ENCODE measurements around the gene CLSTN3. TPM values are rescaled to one million over a fixed set of nuclear protein-coding genes. Genes with fewer than 3 reads are reported as not detected.

The CLSTN3 gene
- total RNA-seq, 1 experiment from 2014 or later, result 24.7 TPM

DNA sequence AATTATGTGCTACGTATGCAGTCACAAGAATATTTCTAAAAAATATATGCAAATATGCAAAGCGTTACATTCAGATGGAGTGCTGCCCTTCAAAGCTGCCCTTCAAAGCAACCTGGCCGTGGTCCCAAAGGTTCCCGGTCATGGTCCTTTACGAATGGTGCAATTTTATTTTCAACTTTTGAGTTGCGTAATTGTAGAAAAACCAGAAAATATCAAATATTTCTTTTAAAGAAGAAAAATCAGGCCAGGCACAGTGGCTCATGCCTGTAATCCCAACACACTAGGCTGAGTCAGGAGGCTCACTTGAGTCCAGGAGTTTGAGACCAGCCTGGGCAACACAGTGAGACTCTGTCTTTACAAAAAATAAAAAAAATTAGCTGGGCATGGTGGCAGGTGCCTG is 21.4 kb downstream of the CLSTN3 start:
- no peaks in the 10 kb centered on the region for H3K4me1 Mint-ChIP-seq
- POLR2A ChIA-PET, result no interaction called here
- H3K9me3 Mint-ChIP-seq, result no peaks in the 10 kb centered on the region
- ATAC-seq (no peak), DNase-seq (ENCODE audit: low spot score) (no peak)
- no peak overlapping the region for H3K4me3 Mint-ChIP-seq
- CTCF ChIA-PET, result interaction anchor here (0.7 kb wide), 1 partner anchor 15 kb away, joined by 3 read pairs; no protein-coding TSS in a partner anchor
- no peaks in the 10 kb centered on the region for H3K27me3 Mint-ChIP-seq (ENCODE audit: low read depth)
- TF ChIP-seq, protein P1, sequence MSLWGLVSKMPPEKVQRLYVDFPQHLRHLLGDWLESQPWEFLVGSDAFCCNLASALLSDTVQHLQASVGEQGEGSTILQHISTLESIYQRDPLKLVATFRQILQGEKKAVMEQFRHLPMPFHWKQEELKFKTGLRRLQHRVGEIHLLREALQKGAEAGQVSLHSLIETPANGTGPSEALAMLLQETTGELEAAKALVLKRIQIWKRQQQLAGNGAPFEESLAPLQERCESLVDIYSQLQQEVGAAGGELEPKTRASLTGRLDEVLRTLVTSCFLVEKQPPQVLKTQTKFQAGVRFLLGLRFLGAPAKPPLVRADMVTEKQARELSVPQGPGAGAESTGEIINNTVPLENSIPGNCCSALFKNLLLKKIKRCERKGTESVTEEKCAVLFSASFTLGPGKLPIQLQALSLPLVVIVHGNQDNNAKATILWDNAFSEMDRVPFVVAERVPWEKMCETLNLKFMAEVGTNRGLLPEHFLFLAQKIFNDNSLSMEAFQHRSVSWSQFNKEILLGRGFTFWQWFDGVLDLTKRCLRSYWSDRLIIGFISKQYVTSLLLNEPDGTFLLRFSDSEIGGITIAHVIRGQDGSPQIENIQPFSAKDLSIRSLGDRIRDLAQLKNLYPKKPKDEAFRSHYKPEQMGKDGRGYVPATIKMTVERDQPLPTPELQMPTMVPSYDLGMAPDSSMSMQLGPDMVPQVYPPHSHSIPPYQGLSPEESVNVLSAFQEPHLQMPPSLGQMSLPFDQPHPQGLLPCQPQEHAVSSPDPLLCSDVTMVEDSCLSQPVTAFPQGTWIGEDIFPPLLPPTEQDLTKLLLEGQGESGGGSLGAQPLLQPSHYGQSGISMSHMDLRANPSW (CRISPR knock-in tag; conservative IDR thresholded peaks at IDR 0.05; ENCODE audit: low read depth), result no peak
- TF ChIP-seq ZNF423 (CRISPR knock-in tag; IDR thresholded peaks at IDR 0.05) (no peak), TEAD1 (CRISPR knock-in tag; IDR thresholded peaks at IDR 0.05) (no peak), CBFB (CRISPR knock-in tag; IDR thresholded peaks at IDR 0.05; ENCODE audit: low read depth) (no peak), FOXJ3 (CRISPR knock-in tag; IDR thresholded peaks at IDR 0.05; ENCODE audit: borderline replicate concordance) (no peak), MYBL2 (CRISPR knock-in tag; IDR thresholded peaks at IDR 0.05) (no peak), SOX15 (CRISPR knock-in tag; IDR thresholded peaks at IDR 0.05) (no peak)
- TF ChIP-seq, protein P2, sequence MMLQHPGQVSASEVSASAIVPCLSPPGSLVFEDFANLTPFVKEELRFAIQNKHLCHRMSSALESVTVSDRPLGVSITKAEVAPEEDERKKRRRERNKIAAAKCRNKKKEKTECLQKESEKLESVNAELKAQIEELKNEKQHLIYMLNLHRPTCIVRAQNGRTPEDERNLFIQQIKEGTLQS (CRISPR knock-in tag; conservative IDR thresholded peaks at IDR 0.05), result no peak
- TF ChIP-seq, protein P3, sequence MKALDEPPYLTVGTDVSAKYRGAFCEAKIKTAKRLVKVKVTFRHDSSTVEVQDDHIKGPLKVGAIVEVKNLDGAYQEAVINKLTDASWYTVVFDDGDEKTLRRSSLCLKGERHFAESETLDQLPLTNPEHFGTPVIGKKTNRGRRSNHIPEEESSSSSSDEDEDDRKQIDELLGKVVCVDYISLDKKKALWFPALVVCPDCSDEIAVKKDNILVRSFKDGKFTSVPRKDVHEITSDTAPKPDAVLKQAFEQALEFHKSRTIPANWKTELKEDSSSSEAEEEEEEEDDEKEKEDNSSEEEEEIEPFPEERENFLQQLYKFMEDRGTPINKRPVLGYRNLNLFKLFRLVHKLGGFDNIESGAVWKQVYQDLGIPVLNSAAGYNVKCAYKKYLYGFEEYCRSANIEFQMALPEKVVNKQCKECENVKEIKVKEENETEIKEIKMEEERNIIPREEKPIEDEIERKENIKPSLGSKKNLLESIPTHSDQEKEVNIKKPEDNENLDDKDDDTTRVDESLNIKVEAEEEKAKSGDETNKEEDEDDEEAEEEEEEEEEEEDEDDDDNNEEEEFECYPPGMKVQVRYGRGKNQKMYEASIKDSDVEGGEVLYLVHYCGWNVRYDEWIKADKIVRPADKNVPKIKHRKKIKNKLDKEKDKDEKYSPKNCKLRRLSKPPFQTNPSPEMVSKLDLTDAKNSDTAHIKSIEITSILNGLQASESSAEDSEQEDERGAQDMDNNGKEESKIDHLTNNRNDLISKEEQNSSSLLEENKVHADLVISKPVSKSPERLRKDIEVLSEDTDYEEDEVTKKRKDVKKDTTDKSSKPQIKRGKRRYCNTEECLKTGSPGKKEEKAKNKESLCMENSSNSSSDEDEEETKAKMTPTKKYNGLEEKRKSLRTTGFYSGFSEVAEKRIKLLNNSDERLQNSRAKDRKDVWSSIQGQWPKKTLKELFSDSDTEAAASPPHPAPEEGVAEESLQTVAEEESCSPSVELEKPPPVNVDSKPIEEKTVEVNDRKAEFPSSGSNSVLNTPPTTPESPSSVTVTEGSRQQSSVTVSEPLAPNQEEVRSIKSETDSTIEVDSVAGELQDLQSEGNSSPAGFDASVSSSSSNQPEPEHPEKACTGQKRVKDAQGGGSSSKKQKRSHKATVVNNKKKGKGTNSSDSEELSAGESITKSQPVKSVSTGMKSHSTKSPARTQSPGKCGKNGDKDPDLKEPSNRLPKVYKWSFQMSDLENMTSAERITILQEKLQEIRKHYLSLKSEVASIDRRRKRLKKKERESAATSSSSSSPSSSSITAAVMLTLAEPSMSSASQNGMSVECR (CRISPR knock-in tag; IDR thresholded peaks at IDR 0.05; ENCODE audit: borderline replicate concordance), result no peak
- TF ChIP-seq, protein P4, sequence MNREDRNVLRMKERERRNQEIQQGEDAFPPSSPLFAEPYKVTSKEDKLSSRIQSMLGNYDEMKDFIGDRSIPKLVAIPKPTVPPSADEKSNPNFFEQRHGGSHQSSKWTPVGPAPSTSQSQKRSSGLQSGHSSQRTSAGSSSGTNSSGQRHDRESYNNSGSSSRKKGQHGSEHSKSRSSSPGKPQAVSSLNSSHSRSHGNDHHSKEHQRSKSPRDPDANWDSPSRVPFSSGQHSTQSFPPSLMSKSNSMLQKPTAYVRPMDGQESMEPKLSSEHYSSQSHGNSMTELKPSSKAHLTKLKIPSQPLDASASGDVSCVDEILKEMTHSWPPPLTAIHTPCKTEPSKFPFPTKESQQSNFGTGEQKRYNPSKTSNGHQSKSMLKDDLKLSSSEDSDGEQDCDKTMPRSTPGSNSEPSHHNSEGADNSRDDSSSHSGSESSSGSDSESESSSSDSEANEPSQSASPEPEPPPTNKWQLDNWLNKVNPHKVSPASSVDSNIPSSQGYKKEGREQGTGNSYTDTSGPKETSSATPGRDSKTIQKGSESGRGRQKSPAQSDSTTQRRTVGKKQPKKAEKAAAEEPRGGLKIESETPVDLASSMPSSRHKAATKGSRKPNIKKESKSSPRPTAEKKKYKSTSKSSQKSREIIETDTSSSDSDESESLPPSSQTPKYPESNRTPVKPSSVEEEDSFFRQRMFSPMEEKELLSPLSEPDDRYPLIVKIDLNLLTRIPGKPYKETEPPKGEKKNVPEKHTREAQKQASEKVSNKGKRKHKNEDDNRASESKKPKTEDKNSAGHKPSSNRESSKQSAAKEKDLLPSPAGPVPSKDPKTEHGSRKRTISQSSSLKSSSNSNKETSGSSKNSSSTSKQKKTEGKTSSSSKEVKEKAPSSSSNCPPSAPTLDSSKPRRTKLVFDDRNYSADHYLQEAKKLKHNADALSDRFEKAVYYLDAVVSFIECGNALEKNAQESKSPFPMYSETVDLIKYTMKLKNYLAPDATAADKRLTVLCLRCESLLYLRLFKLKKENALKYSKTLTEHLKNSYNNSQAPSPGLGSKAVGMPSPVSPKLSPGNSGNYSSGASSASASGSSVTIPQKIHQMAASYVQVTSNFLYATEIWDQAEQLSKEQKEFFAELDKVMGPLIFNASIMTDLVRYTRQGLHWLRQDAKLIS (CRISPR knock-in tag; IDR thresholded peaks at IDR 0.05; ENCODE audit: borderline replicate concordance), result no peak
- TF ChIP-seq, protein P5, sequence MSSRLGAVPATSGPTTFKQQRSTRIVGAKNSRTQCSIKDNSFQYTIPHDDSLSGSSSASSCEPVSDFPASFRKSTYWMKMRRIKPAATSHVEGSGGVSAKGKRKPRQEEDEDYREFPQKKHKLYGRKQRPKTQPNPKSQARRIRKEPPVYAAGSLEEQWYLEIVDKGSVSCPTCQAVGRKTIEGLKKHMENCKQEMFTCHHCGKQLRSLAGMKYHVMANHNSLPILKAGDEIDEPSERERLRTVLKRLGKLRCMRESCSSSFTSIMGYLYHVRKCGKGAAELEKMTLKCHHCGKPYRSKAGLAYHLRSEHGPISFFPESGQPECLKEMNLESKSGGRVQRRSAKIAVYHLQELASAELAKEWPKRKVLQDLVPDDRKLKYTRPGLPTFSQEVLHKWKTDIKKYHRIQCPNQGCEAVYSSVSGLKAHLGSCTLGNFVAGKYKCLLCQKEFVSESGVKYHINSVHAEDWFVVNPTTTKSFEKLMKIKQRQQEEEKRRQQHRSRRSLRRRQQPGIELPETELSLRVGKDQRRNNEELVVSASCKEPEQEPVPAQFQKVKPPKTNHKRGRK (CRISPR knock-in tag; IDR thresholded peaks at IDR 0.05; ENCODE audit: borderline replicate concordance), result no peak
- TF ChIP-seq, protein P6, sequence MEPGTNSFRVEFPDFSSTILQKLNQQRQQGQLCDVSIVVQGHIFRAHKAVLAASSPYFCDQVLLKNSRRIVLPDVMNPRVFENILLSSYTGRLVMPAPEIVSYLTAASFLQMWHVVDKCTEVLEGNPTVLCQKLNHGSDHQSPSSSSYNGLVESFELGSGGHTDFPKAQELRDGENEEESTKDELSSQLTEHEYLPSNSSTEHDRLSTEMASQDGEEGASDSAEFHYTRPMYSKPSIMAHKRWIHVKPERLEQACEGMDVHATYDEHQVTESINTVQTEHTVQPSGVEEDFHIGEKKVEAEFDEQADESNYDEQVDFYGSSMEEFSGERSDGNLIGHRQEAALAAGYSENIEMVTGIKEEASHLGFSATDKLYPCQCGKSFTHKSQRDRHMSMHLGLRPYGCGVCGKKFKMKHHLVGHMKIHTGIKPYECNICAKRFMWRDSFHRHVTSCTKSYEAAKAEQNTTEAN (CRISPR knock-in tag; IDR thresholded peaks at IDR 0.05), result no peak
- H3K27ac Mint-ChIP-seq, result no peak overlapping the region
- H3K36me3 Mint-ChIP-seq, result peaks cover 8% of the 10 kb centered on the region
